GM10248 (cell line): ENCODE results near the gene FAM222A.

ENCODE experiments used
- CTCF ChIA-PET: fragments of 300-600 bp; sonication (Branson Sonifier 250); formaldehyde crosslinking; extraction: SDS; loops from one replicate; lab custom pipeline; 2021; ENCODE audit warnings: antibody characterized with exemption; lab: Yijun Ruan, JAX
- POLR2A ChIA-PET: fragments of 350-650 bp; sonication (Branson Sonifier 250); formaldehyde crosslinking; extraction: SDS; loops from one replicate; lab custom pipeline; 2020; ENCODE audit warnings: antibody characterized with exemption; lab: Yijun Ruan, JAX
- DNase-seq: peaks from one replicate; pipeline ENCODE4 v3.0.0; 2012; ENCODE audit errors: extremely low spot score
- TF ChIP-seq, protein P1 (sequence below): IDR thresholded peaks from 2 replicates; pipeline ENCODE4 v1.5.1; 2012; ENCODE audit warnings: mild to moderate bottlenecking, low read depth; ENCODE audit errors: extremely low read depth, missing control alignments, control extremely low read depth

Gene FAM222A

DNA sequence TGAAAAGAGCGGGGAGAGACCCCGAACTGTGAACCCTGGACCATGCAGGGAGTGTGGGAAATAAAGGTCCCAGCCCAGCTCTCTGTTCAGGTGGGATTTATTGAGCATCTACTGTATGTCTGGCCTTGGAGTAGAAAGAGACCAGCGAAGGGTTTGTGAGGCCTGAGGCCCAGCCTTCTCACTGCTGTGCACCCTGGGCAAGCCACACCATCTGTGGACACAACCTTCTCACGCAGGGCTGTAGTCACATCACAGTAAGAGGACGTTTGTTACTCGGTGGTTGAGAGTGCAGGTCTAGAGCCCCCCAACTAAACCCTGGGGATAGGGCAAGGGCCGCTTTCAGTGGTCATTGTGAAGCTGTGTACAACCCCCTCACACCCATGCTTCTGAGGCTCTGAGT, 18.2 kb downstream of the FAM222A start:
- POLR2A ChIA-PET, result no interaction called here
- no peak for DNase-seq
- CTCF ChIA-PET, result no interaction called here
- TF ChIP-seq, protein P1, sequence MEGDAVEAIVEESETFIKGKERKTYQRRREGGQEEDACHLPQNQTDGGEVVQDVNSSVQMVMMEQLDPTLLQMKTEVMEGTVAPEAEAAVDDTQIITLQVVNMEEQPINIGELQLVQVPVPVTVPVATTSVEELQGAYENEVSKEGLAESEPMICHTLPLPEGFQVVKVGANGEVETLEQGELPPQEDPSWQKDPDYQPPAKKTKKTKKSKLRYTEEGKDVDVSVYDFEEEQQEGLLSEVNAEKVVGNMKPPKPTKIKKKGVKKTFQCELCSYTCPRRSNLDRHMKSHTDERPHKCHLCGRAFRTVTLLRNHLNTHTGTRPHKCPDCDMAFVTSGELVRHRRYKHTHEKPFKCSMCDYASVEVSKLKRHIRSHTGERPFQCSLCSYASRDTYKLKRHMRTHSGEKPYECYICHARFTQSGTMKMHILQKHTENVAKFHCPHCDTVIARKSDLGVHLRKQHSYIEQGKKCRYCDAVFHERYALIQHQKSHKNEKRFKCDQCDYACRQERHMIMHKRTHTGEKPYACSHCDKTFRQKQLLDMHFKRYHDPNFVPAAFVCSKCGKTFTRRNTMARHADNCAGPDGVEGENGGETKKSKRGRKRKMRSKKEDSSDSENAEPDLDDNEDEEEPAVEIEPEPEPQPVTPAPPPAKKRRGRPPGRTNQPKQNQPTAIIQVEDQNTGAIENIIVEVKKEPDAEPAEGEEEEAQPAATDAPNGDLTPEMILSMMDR, result no peak

DNA sequence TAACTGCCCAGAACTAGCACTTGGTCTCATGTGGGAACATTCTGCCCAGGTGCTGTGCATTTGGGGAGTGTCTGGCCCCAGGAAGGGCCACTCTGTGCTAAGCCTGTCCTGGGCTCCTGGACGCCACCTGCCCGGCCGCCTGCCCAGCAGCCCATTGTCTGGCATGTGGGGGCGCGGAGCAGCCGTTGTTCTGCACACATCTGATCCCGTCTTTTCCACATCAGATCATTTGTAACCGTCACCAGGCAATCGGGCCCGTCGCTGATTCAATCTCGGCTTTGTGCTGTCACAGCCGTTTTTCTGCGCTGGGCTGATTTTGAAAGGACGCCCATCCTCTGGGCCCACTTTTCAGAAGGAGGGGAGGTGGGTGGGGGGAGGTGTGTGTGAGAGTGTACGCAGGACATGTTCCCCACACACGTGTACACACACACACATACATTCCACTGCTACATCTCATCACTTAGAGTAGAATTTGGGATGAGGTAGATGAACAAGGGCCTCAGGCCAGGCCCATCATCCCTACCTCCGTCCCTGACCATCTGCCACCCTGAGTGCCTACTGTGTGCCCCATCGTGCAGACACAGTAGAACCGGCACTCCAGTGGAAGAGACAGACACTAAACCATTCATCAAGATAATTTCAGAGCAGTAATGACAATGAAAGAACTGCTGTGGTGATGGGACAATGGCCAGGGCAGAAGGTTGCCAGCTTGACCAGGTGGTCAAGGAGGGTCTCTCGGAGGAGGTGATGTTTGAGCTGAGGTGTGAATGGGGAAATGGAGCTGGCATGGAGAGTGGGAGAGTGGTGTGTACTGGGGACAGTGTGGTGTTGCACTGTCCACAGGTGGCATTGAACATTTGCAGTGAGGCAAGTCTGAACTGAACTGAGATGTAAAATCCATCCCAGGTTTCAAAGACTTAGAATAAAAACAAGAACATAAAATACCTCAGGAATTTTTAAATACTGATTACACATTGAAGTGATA, 19.0 kb downstream of the FAM222A start:
- ChIA-PET CTCF (no interaction called here), POLR2A (no interaction called here)
- no peak for DNase-seq
- TF ChIP-seq, protein P1, result no peak

DNA sequence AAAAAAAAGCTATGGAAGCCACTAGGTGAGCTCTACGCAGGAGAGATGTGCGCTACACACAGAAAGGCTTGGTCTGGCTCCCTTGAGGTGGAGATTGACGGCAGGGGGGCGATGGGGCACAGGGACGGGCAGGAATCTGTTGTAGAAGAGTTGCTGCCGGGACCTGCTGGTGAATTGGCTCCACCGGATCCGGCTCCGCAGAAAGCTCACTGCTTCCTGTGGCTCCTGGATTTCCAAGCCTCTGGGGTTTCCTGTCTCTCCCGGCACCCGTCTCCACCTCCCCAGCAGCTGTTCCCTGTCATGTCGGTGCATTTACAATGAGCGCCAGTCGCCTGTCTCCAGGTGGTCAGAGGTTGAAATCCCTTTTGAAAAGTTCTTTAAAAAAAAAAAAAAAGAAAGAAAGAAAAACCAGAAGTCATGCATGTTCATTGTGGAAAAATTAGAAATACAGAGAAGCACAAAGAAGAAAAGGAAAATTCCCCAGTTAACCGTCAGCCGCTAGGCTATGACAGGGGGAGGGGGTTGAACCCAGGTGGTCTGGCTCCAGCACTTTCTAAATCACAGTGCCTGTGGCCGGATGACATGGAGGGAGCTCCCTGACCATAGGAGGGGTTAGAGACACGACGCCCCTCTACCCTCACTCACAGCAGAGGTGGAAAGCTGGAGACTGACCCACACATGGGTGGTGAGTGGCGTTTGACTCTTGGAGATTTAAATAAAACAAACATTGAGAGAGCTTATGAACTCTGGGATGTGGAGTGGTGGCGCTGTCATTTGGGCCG, 20.8 kb downstream of the FAM222A start:
- POLR2A ChIA-PET, result no interaction called here
- no peak for DNase-seq
- TF ChIP-seq, protein P1, result no peak

DNA sequence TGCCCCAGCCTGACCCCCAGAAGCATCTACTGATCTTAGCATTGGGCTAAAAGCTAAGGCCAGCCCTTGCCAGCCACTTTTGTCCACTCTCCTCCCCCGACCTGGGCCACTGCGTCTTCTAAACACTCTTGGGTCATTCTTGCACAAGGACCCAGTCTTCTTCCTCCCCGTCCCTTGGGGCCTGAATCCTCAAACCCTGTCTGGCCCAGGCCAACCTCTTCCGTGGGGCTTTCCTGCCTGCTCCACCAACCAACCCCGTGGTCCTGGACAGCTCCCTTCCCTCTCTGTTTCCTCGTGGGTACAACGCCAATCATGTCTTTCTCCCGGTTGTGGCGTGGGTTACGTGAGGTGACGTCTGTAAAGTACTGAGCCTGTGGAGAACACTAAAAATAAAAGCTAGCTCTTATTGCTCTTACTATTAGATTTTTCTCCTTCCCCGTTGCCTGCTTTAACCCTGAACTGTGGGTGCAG, 21.5 kb downstream of the FAM222A start:
- TF ChIP-seq, protein P1, result no peak
- DNase-seq, result no peak
- ChIA-PET POLR2A (no interaction called here), CTCF (interaction anchor here (1.0 to 1.4 kb wide), 2 partner anchors 60 to 70 kb away, joined by 3 to 4 read pairs; no protein-coding TSS in a partner anchor)

More for the DNA sequence above, 20.8 kb downstream of the FAM222A start:
- CTCF ChIA-PET, result interaction anchor here (1.0 to 1.4 kb wide), 2 partner anchors 61 to 71 kb away, joined by 3 to 4 read pairs; no protein-coding TSS in a partner anchor

DNA sequence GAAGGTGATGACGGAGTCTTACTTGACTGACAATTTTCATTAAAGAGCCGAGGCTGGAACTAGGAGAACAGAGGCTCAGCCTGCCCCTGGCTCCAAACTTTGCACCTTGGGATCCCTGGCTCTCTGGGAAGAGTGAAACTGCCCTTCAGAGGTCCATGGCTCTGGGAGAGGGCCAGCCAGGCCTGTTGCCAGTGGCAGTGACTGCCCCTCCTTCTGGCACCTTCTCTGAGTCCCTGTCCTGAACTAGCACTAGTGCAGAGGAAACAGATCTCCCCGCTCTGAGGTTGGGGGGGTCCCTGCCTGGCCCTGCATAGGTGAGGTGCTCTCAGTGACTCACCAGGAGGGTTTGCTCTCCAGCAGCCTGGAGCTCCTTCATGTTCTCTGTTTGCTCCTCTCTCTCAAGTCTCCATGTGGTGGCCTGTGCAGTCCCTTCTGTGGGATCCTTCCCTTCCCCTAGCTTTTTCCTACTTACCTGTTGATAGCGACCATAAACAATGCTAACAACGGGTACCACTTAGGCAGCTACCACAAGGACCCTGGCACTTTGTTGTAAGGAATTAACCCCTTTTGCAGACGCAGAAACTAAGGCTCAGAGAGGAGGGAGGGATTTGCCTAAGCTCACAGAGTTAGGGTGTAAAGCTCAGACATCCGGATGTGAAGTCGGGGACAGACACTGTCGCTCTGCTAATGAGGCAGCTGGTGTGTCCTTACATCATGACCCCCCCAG, 22.4 kb downstream of the FAM222A start:
- POLR2A ChIA-PET, result no interaction called here
- DNase-seq, result no peak
- TF ChIP-seq, protein P1, result no peak
- CTCF ChIA-PET, result interaction anchor here (0.9 to 1.6 kb wide), 3 partner anchors 23 to 307 kb away, joined by 3 read pairs; no protein-coding TSS in a partner anchor
